A549 (cell line): Measurements from ENCODE around the gene ZBTB4. TPM values are rescaled to one million over a fixed set of nuclear protein-coding genes. Genes with fewer than 3 reads are reported as not detected.

Experiments
- ATAC-seq, 2 experiments: fragments of 200-7000 bp in 1 of 2; fragments of >200 bp in 1 of 2; cut with Nextera tagmentation in 1 of 2; cut with Tn5 transposase in 1 of 2; 3 replicates each; pipeline versions ENCODE4 v1.8.0 to v1.9.1; 2018 to 2020; ENCODE audit warnings: mild to moderate bottlenecking in 1 of 2, moderate library complexity in 1 of 2
- CTCF ChIA-PET: fragments of 300-600 bp; sonication (Branson Sonifier 250); formaldehyde crosslinking; extraction: SDS; loops from one replicate; lab custom pipeline; 2021; ENCODE audit warnings: antibody characterized with exemption, inconsistent platforms; lab: Yijun Ruan, JAX
- POLR2A ChIA-PET: fragments of 350-600 bp; formaldehyde crosslinking; extraction: SDS; loops from one replicate; lab custom pipeline; 2021; ENCODE audit warnings: antibody characterized with exemption, inconsistent platforms; lab: Yijun Ruan, JAX
- DNase-seq, 2 experiments: peaks; one replicate each; pipeline versions ENCODE4 v3.0.0 to v3.0.0-alpha.2; 2011 to 2016; ENCODE audit warnings: low read depth in 1 of 2, low spot score in 1 of 2
- FAIRE-seq: peaks from 2 replicates; lab custom pipeline; 2011; peaks lifted over from hg19 to GRCh38; lab: Jason Lieb, UNC
- H3K27ac ChIP-seq, 2 experiments: fragments of >200 bp; sonication (Bioruptor Twin); formaldehyde crosslinking; 3 replicates each; pipeline ENCODE4 v1.5.1; 2016 to 2017
- H3K4me1 ChIP-seq: fragments of >200 bp; sonication (Bioruptor Twin); formaldehyde crosslinking; 3 replicates; pipeline ENCODE4 v1.6.1; 2016
- H3K4me2 ChIP-seq: fragments of >200 bp; sonication (Bioruptor Twin); formaldehyde crosslinking; 3 replicates; pipeline ENCODE4 v1.6.1; 2016
- H3K4me3 ChIP-seq: fragments of >200 bp; sonication (Bioruptor Twin); formaldehyde crosslinking; 3 replicates; pipeline ENCODE4 v1.5.1; 2016
- H3K9me3 ChIP-seq: fragments of >200 bp; sonication (Bioruptor Twin); formaldehyde crosslinking; 3 replicates; pipeline ENCODE4 v1.6.1; 2016
- BHLHE40 ChIP-seq: IDR thresholded peaks from 2 replicates; pipeline ENCODE4 v1.6.1; 2012; ENCODE audit warnings: low read depth, low read length, inconsistent platforms
- CBX8 ChIP-seq: fragments of 200-600 bp; sonication (generic); IDR thresholded peaks from 2 replicates; pipeline ENCODE4 v1.6.1; 2016
- CHD2 ChIP-seq: fragments of 150-350 bp; IDR thresholded peaks from 2 replicates; pipeline ENCODE4 v1.6.1; 2014; ENCODE audit warnings: low read length; ENCODE audit not compliant: partially characterized antibody
- CTCF ChIP-seq: fragments of >200 bp; sonication (Bioruptor Twin); formaldehyde crosslinking; IDR thresholded peaks from 3 replicates; pipeline ENCODE4 v1.5.1; 2016
- ELK1 ChIP-seq: fragments of 150-350 bp; IDR thresholded peaks from 2 replicates; pipeline ENCODE4 v1.6.1; 2014; ENCODE audit warnings: low read depth, mild to moderate bottlenecking, low read length
- EP300 ChIP-seq, 2 experiments: fragments of >200 bp; sonication (Bioruptor Twin); formaldehyde crosslinking; IDR thresholded peaks; 2 replicates in 1 of 2; 3 replicates in 1 of 2; pipeline ENCODE4 v1.6.1; 2016 to 2017
- HDAC2 ChIP-seq: fragments of 200-600 bp; sonication (generic); IDR thresholded peaks from 2 replicates; pipeline ENCODE4 v1.6.1; 2016
- HEYL ChIP-seq: fragments of 250-450 bp; sonication (Bioruptor Pico); IDR thresholded peaks from 2 replicates; pipeline ENCODE4 v1.8.0; 2021; ENCODE audit warnings: mild to moderate bottlenecking, moderate library complexity
- MAX ChIP-seq: IDR thresholded peaks from 2 replicates; pipeline ENCODE4 v1.6.1; 2012
- NFE2L2 ChIP-seq: fragments of 150-350 bp; conservative IDR thresholded peaks from 2 replicates; pipeline ENCODE4 v1.6.1; 2014; ENCODE audit warnings: low read length
- NPAS2 ChIP-seq: fragments of 250-450 bp; sonication (Bioruptor Pico); IDR thresholded peaks from 2 replicates; pipeline ENCODE4 v1.8.0; 2022; ENCODE audit warnings: mild to moderate bottlenecking, moderate library complexity, borderline replicate concordance
- PBX3 ChIP-seq: IDR thresholded peaks from 2 replicates; pipeline ENCODE4 v1.6.1; 2012
- POLR2A ChIP-seq: IDR thresholded peaks from 2 replicates; pipeline ENCODE4 v1.6.1; 2012; ENCODE audit warnings: mild to moderate bottlenecking, low read length
- POLR2AphosphoS2 ChIP-seq: conservative IDR thresholded peaks from 2 replicates; pipeline ENCODE4 v1.6.1; 2012; ENCODE audit warnings: low read length, improper control_type of control experiment, inconsistent platforms
- REST ChIP-seq: fragments of 200-600 bp; sonication (generic); IDR thresholded peaks from 2 replicates; pipeline ENCODE4 v1.6.1; 2016; ENCODE audit warnings: antibody characterized with exemption, mild to moderate bottlenecking, moderate library complexity
- SREBF2 ChIP-seq: fragments of 450-650 bp; IDR thresholded peaks from 2 replicates; pipeline ENCODE4 v1.6.1; 2014; ENCODE audit warnings: mild to moderate bottlenecking, moderate library complexity
- USF2 ChIP-seq: fragments of 450-650 bp; IDR thresholded peaks from 2 replicates; pipeline ENCODE4 v1.6.1; 2014; ENCODE audit warnings: antibody characterized with exemption
- ZC3H11A ChIP-seq: fragments of 450-650 bp; IDR thresholded peaks from 2 replicates; pipeline ENCODE4 v1.6.1; 2014; ENCODE audit warnings: antibody characterized with exemption, mild to moderate bottlenecking
- ZFP36 ChIP-seq: fragments of 450-650 bp; IDR thresholded peaks from 2 replicates; pipeline ENCODE4 v1.6.1; 2014; ENCODE audit warnings: borderline replicate concordance; ENCODE audit not compliant: partially characterized antibody
- WGBS: methylation state at CpG from one replicate; pipeline ENCODE4 v1.1.6; 2017; ENCODE audit errors: missing lambda C conversion rate; 5-methylcytosine and 5-hydroxymethylcytosine counted together
- polyA plus RNA-seq, 4 experiments: library from polyadenylated mRNA; depleted of rRNA in 3 of 4; stranded (reverse); fragments of >200 nt; fragmentation: RNase III in 1 of 4; extraction: RNeasy Plus Mini Kit Qiagen cat#74134 plus additional on column Dnase treatment in 1 of 4; gene quantifications; 2 replicates in 3 of 4; 3 replicates in 1 of 4; pipeline ENCODE4 v1.2.3, GENCODE V29; 2011 to 2017

Gene ZBTB4
- polyA plus RNA-seq, 2 of the 4 experiments (the other 2 are of a cell fraction) = 14.4 to 28.2 TPM

- ChIA-PET POLR2A (interaction anchor here (0.6 to 1.4 kb wide), 4 partner anchors 8 to 46 kb away, joined by 3 to 6 read pairs (median 3); partner anchors contain the start of genes TMEM256 and ZBTB4), CTCF (interaction anchor here (0.8 to 17.0 kb wide), 9 partner anchors 18 to 196 kb away, joined by 3 to 342 read pairs (median 8); partner anchors contain the start of genes CHRNB1, KCTD11, SLC35G6 and TMEM95)
- FAIRE-seq (no peak), ATAC-seq (no peak), DNase-seq (peak; percentile 39 to 55)
- H3K4me2 ChIP-seq = peak overlapping the region; percentile 98
- peaks cover 42% of the 10 kb centered on the region for H3K4me1 ChIP-seq
- H3K4me3 ChIP-seq = peak overlapping the region; percentile 52
- peak overlapping the region; percentile 65 to 85 for H3K27ac ChIP-seq
- WGBS = 39% methylated on average over 39 of the region's 46 CpGs
- no peak for TF ChIP-seq BHLHE40
- TF ChIP-seq CTCF = no peak
- TF ChIP-seq USF2 = 0 out of 2 replicates have a peak, but pooled peaks have one; percentile 12
- TF ChIP-seq HEYL = no peak
- TF ChIP-seq ZC3H11A = no peak
- no peak for TF ChIP-seq SREBF2
- TF ChIP-seq CHD2 = peak; percentile 86
- TF ChIP-seq ZFP36 = no peak
- TF ChIP-seq NPAS2 (CRISPR knock-in tag) = no peak
- H3K9me3 ChIP-seq = no peaks in the 10 kb centered on the region
These were observed 39.2 kb downstream of the ZBTB4 start for GRCh38 chr17:7440113-7440833.

GRCh38 chr17:7439462-7440112 is 39.8 kb downstream of the ZBTB4 start, which contains the start of gene FGF11:
FGF11 (plus strand) TSS chr17:7439512; CDS start chr17:7439621, 109 bp downstream.
- ChIA-PET CTCF (interaction anchor here (0.6 to 17.0 kb wide), 9 partner anchors 18 to 197 kb away, joined by 3 to 342 read pairs (median 8); partner anchors contain the start of genes CHRNB1, KCTD11, SENP3 and TMEM95), POLR2A (interaction anchor here (0.6 to 1.4 kb wide), 4 partner anchors 9 to 46 kb away, joined by 3 to 6 read pairs (median 4); partner anchors contain the start of gene SPEM1)
- H3K4me1 ChIP-seq = peaks cover 37% of the 10 kb centered on the region
- peak within 1 kb of the TSS; percentile 98 for H3K4me2 ChIP-seq
- DNase-seq = no peak
- H3K9me3 ChIP-seq = no peaks in the 10 kb centered on the region
- peak within 1 kb of the TSS; percentile 52 for H3K4me3 ChIP-seq
- 29% methylated on average over 29 of the region's 50 CpGs for WGBS
- TF ChIP-seq EP300 (IDR thresholded peaks at IDR 0.05) = no peak
- TF ChIP-seq HDAC2 = no peak
- TF ChIP-seq NFE2L2 = no peak
- peak; percentile 66; the same call in 1 of the 2 replicates for TF ChIP-seq REST
- TF ChIP-seq POLR2A = peak; percentile 5
- TF ChIP-seq CBX8 = no peak
- TF ChIP-seq PBX3 = peak; percentile 52; the same call in 1 of the 2 replicates
- TF ChIP-seq POLR2AphosphoS2 = no peak
- TF ChIP-seq ELK1 = no peak
- no peak for TF ChIP-seq MAX
- ATAC-seq = no peak
- H3K27ac ChIP-seq = peak within 1 kb of the TSS; percentile 65 to 85
- FAIRE-seq = no peak
